ENCODE results near the gene TMEM154. TPM values are rescaled to one million over a fixed set of nuclear protein-coding genes. Genes with fewer than 3 reads are reported as not detected.

Gene TMEM154
- total and polyA plus RNA-seq, 3 donors from 2014 or later: 0.56 to 0.63 (median 0.57) TPM

- 65 to 68% methylated on average over 5 of the region's 5 CpGs for WGBS, 2 donors
- intact Hi-C loops (cut with DNase I; ENCODE audit: low total_unique reads): no loop called here
- no peak for TF ChIP-seq POLR2A (IDR thresholded peaks at IDR 0.05)
- no peak for TF ChIP-seq CTCF (IDR thresholded peaks at IDR 0.05)
- Histone ChIP-seq H3K36me3 (ENCODE audit: low read depth, missing control alignments) (no peaks in the 10 kb centered on the region), H3K9me3 (no peaks in the 10 kb centered on the region), H3K4me1 (no peaks in the 10 kb centered on the region), H3K4me3 (no peak overlapping the region), H3K27me3 (no peaks in the 10 kb centered on the region), H3K27ac (no peak overlapping the region)
- no peak for DNase-seq
Observed at GRCh38 chr4:152660526-152660925, 19.3 kb downstream of the TMEM154 start.

- no peak for DNase-seq
- no peak overlapping the region for H3K27ac ChIP-seq
- TF ChIP-seq CTCF (IDR thresholded peaks at IDR 0.05): no peak
- no peak for TF ChIP-seq POLR2A (IDR thresholded peaks at IDR 0.05)
- no peak overlapping the region for H3K4me3 ChIP-seq
- no peaks in the 10 kb centered on the region for H3K36me3 ChIP-seq (ENCODE audit: low read depth, missing control alignments)
- H3K27me3 ChIP-seq: no peaks in the 10 kb centered on the region
- 73 to 88% methylated on average over 4 of the region's 4 CpGs for WGBS, 2 donors
- no peaks in the 10 kb centered on the region for H3K9me3 ChIP-seq
- intact Hi-C loops (cut with DNase I; ENCODE audit: low total_unique reads): no loop called here
- H3K4me1 ChIP-seq: no peaks in the 10 kb centered on the region
Observed at GRCh38 chr4:152659806-152660205, 20.0 kb downstream of the TMEM154 start.

DNA sequence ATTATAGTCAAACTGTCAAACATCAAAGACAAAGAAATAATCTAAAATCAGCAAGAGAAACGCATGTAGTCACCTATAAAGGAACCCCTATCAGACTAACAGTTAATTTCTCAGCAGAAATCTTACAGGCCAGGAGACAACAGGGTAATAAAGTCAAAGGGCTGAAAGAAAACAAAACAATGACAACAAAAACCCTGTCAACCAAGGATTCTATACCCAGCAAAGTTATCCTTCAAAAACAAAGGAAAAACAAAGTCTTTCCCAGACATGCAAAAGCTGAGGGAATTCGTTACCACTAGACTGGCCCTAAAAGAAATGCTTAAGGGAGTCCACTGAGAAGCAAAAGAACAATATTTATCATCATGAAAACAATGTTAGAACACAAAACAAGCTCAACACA lies 22.1 kb downstream of the TMEM154 start:
- no peak overlapping the region for H3K4me3 ChIP-seq
- H3K36me3 ChIP-seq (ENCODE audit: low read depth, missing control alignments): no peaks in the 10 kb centered on the region
- WGBS, 2 donors: 92 to 93% methylated on average over 2 of the region's 2 CpGs
- H3K27me3 ChIP-seq: no peaks in the 10 kb centered on the region
- TF ChIP-seq POLR2A (IDR thresholded peaks at IDR 0.05): no peak
- TF ChIP-seq CTCF (IDR thresholded peaks at IDR 0.05): no peak
- no peaks in the 10 kb centered on the region for H3K9me3 ChIP-seq
- H3K27ac ChIP-seq: no peak overlapping the region
- no peak for DNase-seq
- intact Hi-C loops (cut with DNase I; ENCODE audit: low total_unique reads): no loop called here
- no peaks in the 10 kb centered on the region for H3K4me1 ChIP-seq

DNA sequence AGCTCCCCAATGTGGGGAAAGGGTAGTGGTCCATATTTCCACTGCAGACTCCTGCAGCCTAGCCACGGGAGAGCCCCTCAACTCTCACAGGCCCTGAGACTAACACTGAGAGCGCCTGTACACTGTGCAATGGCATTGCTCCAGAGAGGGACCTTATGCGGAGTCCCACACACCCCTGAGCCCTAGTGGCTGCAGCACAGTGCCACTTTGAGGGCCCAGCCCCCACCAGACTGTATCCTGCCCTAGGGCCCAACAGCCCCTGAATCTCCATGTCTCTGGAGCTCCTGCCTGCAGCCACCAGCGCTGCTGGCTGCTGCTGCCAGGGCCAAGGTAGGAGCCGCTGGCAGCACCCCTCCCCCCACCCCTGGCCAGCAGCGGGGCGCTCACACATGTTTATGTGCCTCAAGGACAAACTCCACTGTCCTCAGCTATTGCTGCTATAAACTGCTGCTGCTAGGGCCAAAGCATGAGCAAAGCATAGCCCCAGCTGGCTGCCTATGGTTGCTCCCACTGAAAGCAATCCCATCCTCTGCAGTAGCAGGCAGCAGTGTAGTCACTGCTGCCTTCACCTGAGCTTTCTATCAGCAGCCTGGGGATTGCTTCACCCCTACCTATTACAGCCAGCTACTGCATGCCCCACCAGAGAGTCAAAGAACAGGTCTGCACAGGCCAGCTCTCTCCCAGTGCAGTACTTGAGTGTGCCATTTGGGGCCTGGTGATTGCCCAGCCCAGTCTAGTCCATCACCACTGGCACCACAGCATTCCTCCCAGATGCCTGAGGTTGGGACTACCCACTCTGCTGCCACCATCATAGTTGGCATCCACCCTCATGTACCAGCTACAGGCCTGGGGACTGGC lies 24.3 kb downstream of the TMEM154 start:
- TF ChIP-seq POLR2A (IDR thresholded peaks at IDR 0.05): no peak
- no peak for TF ChIP-seq CTCF (IDR thresholded peaks at IDR 0.05)
- 65 to 72% methylated on average over 3 to 7 of the region's 7 CpGs for WGBS, 2 donors
- H3K9me3 ChIP-seq: no peaks in the 10 kb centered on the region
- no peak overlapping the region for H3K4me3 ChIP-seq
- no peak for DNase-seq
- no peaks in the 10 kb centered on the region for H3K4me1 ChIP-seq
- H3K36me3 ChIP-seq (ENCODE audit: low read depth, missing control alignments): no peaks in the 10 kb centered on the region
- intact Hi-C loops (cut with DNase I; ENCODE audit: low total_unique reads): no loop called here
- H3K27me3 ChIP-seq: no peaks in the 10 kb centered on the region
- H3K27ac ChIP-seq: no peak overlapping the region

GRCh38 chr4:152652102-152652501 lies 27.7 kb downstream of the TMEM154 start:
- TF ChIP-seq POLR2A (IDR thresholded peaks at IDR 0.05): no peak
- TF ChIP-seq CTCF (IDR thresholded peaks at IDR 0.05): no peak
- Histone ChIP-seq H3K9me3 (no peaks in the 10 kb centered on the region), H3K4me1 (no peaks in the 10 kb centered on the region), H3K27ac (no peak overlapping the region), H3K4me3 (no peak overlapping the region), H3K27me3 (no peaks in the 10 kb centered on the region), H3K36me3 (ENCODE audit: low read depth, missing control alignments) (no peaks in the 10 kb centered on the region)
- intact Hi-C loops (cut with DNase I; ENCODE audit: low total_unique reads): no loop called here
- WGBS, 2 donors: 91 to 95% methylated on average over 1 of the region's 1 CpG
- no peak for DNase-seq
